HL-60 (cell line): Measurements from ENCODE around the gene PCDHGA1.

Experiments
- CTCF ChIP-seq: IDR thresholded peaks from one replicate; pipeline ENCODE4 v1.5.1; 2011; ENCODE audit warnings: low read length, control low read depth, inconsistent platforms; ENCODE audit not compliant: insufficient read depth
- GABPA ChIP-seq: IDR thresholded peaks from 2 replicates; pipeline ENCODE4 v1.6.1; 2012; ENCODE audit warnings: low read depth
- POLR2AphosphoS5 ChIP-seq: IDR thresholded peaks from 2 replicates; pipeline ENCODE4 v1.6.1; 2012; ENCODE audit warnings: low read depth
- REST ChIP-seq: IDR thresholded peaks from 2 replicates; pipeline ENCODE4 v1.6.1; 2012; ENCODE audit warnings: low read depth; ENCODE audit not compliant: insufficient replicate concordance

GRCh38 chr5:141521244-141521781, 191.0 kb downstream of the PCDHGA1 start:
- TF ChIP-seq GABPA, result no peak
- peak; percentile 33; the same call in 1 of the 2 replicates for TF ChIP-seq POLR2AphosphoS5
- no peak for TF ChIP-seq CTCF
- TF ChIP-seq REST, result no peak
